Epithelial cell of esophagus (primary cell): ENCODE results near the gene GP2.

Source experiments
- DNase-seq: peaks from one replicate; pipeline ENCODE4 v3.0.0; 2010; ENCODE audit warnings: low read depth
- H3K4me3 ChIP-seq: 2 replicates; pipeline ENCODE4 v1.5.1; 2011; ENCODE audit warnings: mild to moderate bottlenecking, low read length, control low read depth
- TF ChIP-seq, protein P1 (sequence below): IDR thresholded peaks from 2 replicates; pipeline ENCODE4 v1.5.1; 2011; ENCODE audit warnings: low read depth, mild to moderate bottlenecking, low read length, control low read depth, inconsistent platforms; ENCODE audit not compliant: insufficient read depth; ENCODE audit errors: missing control alignments

Gene GP2

DNA sequence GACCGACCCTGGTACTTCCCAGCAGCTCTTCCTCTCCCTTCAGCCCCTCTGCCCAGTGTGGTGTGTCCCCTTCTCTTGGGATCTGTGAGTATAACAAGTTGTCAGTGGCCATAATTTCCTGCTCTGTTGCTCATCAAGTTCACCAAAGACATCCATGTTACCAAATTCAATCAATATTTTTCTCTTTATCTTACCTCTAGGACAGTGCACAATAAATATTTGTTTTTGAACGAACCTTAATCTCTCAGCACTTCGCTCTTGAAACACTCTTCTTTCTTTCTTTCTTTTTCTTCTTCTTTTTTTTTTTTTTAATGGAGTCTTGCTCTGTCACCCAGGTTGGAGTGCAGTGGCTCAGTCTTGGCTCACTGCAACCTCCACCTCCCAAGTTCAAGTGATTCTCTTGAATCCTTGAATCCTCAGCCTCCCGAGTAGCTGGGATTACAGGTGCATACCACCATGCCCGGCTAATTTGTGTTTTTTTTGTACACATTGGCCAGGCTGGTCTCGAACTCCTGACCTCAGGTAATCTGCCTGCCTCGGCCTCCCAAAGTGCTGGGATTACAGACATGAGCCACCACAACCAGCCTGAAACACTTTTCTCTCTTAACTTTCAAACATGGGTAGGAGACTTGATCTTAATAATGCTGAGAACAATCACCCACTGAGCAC is 27.9 kb upstream of the GP2 start:
- DNase-seq: no peak
- H3K4me3 ChIP-seq: no peak overlapping the region
- TF ChIP-seq, protein P1, sequence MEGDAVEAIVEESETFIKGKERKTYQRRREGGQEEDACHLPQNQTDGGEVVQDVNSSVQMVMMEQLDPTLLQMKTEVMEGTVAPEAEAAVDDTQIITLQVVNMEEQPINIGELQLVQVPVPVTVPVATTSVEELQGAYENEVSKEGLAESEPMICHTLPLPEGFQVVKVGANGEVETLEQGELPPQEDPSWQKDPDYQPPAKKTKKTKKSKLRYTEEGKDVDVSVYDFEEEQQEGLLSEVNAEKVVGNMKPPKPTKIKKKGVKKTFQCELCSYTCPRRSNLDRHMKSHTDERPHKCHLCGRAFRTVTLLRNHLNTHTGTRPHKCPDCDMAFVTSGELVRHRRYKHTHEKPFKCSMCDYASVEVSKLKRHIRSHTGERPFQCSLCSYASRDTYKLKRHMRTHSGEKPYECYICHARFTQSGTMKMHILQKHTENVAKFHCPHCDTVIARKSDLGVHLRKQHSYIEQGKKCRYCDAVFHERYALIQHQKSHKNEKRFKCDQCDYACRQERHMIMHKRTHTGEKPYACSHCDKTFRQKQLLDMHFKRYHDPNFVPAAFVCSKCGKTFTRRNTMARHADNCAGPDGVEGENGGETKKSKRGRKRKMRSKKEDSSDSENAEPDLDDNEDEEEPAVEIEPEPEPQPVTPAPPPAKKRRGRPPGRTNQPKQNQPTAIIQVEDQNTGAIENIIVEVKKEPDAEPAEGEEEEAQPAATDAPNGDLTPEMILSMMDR: no peak

DNA sequence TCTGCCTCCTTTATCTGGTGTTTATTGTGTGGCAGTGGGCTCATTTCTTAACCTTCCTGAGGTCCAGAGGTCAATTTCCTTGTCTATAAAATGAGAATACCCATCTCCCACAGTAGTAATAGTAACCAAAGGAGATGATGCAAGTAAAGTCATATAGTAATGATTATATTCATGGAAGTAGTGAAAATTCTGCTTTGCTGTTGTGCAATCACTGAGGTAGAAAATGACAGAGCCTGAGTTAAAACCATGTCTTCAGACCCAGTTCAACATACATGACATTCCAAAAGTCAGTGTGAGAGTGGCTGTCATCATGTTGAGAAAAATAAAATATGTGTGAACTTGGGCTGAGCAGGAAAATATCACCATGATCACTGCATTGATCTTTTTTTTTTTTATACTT is 26.1 kb upstream of the GP2 start:
- no peak for DNase-seq
- H3K4me3 ChIP-seq: no peak overlapping the region
- TF ChIP-seq, protein P1: no peak

DNA sequence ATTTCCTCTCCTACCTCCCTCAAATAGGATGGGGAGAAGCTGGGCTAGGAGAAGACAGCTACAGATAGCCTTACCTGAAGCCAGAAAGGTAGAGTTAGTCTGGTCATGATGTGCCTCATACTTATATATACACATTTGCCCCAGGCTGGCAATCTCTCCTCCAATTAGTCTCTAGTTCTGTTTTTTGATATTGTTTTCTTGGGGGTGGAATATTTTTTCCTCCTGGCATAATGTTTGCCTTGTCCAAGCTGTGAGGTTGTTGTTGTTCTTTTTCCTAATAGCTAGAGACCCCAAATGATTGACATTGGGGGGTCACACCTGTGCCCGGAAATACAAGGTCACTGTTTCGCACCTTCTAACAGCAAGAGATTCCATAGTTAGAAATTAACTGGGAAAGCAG is 25.3 kb upstream of the GP2 start, which contains the start of gene UMOD:
UMOD (minus strand) TSS at position 101 of the 400 bp plus-strand sequence. CDS start 1,978 bp downstream, outside the sequence.
- H3K4me3 ChIP-seq: no peak within 1 kb of the TSS
- TF ChIP-seq, protein P1: no peak
- no peak for DNase-seq

DNA sequence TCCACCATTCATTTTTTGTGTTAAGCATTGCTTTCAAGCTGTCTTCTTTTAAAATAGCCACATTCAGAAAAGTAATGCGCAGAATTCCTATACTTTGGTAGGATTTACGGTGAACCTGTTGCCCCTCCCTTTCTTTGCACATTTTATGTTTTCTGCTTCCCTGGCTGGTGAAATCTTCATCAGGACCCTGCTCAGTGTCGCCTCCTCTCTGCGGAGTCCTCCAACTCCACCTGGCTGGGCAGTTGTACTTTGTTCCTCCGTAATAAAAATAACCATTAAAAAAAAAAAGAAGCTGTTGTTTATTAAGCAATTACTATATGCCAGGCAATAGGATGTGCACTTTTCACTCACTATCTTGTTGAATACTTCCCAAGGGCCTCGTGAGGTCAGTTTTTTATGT is 22.3 kb upstream of the GP2 start:
- no peak overlapping the region for H3K4me3 ChIP-seq
- TF ChIP-seq, protein P1: no peak
- DNase-seq: no peak

DNA sequence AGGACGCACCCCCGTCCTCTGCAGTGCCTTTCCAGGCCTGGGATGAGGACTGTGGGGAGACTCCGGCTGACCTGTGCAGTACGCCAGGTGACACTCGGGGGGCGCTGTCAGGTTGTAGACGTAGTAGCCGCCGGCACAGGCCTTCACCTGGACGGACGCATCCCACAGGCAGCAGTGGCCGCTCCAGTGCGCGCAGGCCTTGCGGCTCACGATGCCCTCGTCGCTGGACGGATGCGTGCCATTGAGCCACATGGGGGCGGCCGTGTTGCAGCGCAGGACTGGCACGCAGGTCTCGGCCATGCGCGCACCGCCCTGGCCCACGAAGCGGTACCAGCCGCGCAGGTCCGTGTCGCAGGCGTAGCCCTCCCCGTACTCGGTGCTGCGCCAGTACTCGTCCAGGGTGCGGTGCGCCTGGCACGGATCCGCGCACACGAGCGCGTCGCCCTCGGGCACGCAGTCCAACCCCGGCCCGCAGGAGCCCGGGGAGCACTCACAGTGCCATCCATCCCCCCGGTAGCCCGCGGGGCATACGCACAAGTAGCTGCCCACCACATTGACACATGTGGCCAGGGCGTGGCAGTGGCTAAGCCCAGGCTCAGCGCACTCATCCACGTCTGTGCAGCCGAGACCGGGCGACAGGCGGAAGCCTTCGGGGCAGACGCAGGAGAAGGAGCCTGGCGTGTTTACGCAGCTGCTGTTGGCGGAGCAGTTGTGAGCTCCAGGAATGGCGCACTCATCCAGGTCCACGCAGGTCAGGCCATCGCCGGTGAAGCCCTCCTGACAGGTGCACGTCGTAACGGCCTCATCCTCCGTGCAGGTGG is 21.3 kb upstream of the GP2 start:
- no peak for DNase-seq
- TF ChIP-seq, protein P1: no peak
- H3K4me3 ChIP-seq: no peak overlapping the region

DNA sequence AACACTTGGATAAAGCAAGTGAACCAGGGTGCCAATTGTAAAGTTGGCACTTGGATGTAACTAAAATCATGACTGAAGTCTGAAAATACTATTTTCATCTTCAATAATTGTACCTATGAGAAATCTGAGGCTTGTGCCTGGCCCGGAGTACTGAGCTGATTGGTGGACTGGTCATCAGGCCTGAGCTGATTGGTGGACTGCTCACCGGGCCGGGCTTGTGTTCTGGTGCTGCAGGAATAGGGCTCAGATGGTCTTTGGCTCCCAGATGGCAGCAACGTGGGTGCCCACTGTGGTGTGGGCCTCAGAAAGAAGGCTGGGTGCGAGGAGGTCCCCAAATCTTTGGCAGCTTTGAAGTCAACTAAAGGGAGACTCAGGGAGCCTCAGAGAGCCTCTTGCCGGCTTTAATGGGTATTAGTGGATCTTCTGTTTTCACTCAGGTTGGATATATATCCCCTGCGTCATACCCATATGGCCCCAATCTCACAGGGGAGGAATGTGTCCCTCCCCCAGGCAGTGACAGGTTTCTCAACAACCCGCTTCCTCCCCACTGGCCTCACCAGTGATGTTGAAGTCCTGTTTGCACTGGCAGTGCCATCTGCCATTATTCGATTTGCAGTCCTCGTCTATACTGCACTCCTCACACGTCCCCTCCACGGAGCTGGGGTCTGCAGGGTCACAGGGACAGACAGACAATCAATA is 20.5 kb upstream of the GP2 start:
- TF ChIP-seq, protein P1: no peak
- no peak overlapping the region for H3K4me3 ChIP-seq
- no peak for DNase-seq
